ENCODE results near the gene HNRNPUL2. TPM values are rescaled to one million over a fixed set of nuclear protein-coding genes. Genes with fewer than 3 reads are reported as not detected.
A peak's percentile ranks its signal among the peaks of the same experiment; 100 is the strongest.
"Not testable (repeated sequence)": the region's sequence is repeated elsewhere in the genome, so short reads cannot be mapped to it uniquely, and the experiment has no call there.

Gene HNRNPUL2
- total RNA-seq, 2 donors from 2014 or later: 54.6 to 55.5 TPM

GRCh38 chr11:62678770-62679696 lies 48.2 kb downstream of the HNRNPUL2 start, which contains the start of gene UBXN1:
Gene UBXN1, minus strand, starts transcription at chr11:62679073. Its CDS starts 150 bp downstream, at chr11:62678923.
- DNase-seq (ENCODE audit: low spot score) (peak; percentile 92), ATAC-seq (peak; percentile 94)
- H3K4me3 Mint-ChIP-seq: peak within 1 kb of the TSS; percentile 89
- H3K36me3 Mint-ChIP-seq: peaks cover 22% of the 10 kb centered on the region
- no peaks in the 10 kb centered on the region for H3K27me3 Mint-ChIP-seq
- no peaks in the 10 kb centered on the region for H3K9me3 Mint-ChIP-seq
- H3K4me1 Mint-ChIP-seq (ENCODE audit: low read depth in 2 of 2): peaks cover 28 to 30% of the 10 kb centered on the region in 2 donors
- peak within 1 kb of the TSS; percentile 85 to 94 for H3K27ac Mint-ChIP-seq

DNA sequence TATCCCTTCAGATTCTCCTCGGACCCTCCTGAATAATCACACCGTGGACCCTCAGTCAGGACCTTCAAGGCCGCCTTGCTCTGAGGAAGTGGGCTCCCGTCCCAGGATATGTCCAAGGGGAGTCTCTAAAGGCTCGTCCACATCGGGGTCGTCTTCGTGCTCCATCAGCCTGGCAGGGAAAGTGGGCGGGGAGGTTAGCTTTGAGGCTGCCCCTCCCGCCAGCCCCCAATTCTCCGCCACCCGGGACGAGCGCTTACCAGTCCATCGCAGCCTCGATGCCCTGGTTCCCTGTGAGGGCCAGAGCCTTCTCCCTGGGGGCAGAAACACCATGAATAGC lies 48.9 kb downstream of the HNRNPUL2 start:
- H3K4me1 Mint-ChIP-seq (ENCODE audit: low read depth in 2 of 2): peaks cover 28 to 30% of the 10 kb centered on the region in 2 donors
- H3K27ac Mint-ChIP-seq: peak overlapping the region; percentile 85 to 94
- no peak for DNase-seq (ENCODE audit: low spot score)
- H3K27me3 Mint-ChIP-seq: no peaks in the 10 kb centered on the region
- ATAC-seq: peak in 1 of 2 donors; percentile 11
- no peaks in the 10 kb centered on the region for H3K9me3 Mint-ChIP-seq
- H3K36me3 Mint-ChIP-seq: peaks cover 22% of the 10 kb centered on the region
- H3K4me3 Mint-ChIP-seq: peak overlapping the region; percentile 89

DNA sequence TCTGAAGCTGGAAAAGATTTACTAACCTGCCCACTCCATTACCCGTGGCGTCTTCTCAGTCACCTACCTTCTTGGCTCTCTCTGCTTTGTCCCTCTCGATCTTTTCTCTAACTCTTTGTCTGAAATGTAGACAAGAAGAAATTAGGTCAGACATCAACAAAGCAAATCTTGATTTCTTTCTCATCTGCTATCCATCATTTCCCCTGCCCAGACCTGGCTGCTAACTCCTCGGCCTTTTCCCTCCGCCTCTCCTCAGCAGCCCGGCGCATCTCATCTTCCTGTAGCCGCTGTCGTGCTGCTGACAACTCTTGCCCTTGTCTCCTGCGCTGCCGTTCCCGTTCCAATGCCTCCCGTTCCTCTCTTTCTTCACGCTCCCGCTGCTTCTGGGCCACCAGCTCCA lies 49.5 kb downstream of the HNRNPUL2 start:
- Mint-ChIP-seq H3K36me3 (peaks cover 22% of the 10 kb centered on the region), H3K4me1 (ENCODE audit: low read depth in 2 of 2) (peaks cover 30 to 32% of the 10 kb centered on the region in 2 donors), H3K4me3 (peak overlapping the region; percentile 89), H3K9me3 (no peaks in the 10 kb centered on the region), H3K27ac (peak overlapping the region; percentile 85 to 94), H3K27me3 (no peaks in the 10 kb centered on the region)
- no peak for DNase-seq (ENCODE audit: low spot score)
- no peak for ATAC-seq

- H3K27ac Mint-ChIP-seq: peak overlapping the region; percentile 85 to 94
- no peaks in the 10 kb centered on the region for H3K9me3 Mint-ChIP-seq
- no peaks in the 10 kb centered on the region for H3K27me3 Mint-ChIP-seq
- no peak for ATAC-seq
- peak overlapping the region; percentile 89 for H3K4me3 Mint-ChIP-seq
- H3K4me1 Mint-ChIP-seq (ENCODE audit: low read depth in 2 of 2): peaks cover 30 to 36% of the 10 kb centered on the region in 2 donors
- H3K36me3 Mint-ChIP-seq: peaks cover 22% of the 10 kb centered on the region
- no peak for DNase-seq (ENCODE audit: low spot score)
Measured at GRCh38 chr11:62677156-62677555, 50.1 kb downstream of the HNRNPUL2 start.

DNA sequence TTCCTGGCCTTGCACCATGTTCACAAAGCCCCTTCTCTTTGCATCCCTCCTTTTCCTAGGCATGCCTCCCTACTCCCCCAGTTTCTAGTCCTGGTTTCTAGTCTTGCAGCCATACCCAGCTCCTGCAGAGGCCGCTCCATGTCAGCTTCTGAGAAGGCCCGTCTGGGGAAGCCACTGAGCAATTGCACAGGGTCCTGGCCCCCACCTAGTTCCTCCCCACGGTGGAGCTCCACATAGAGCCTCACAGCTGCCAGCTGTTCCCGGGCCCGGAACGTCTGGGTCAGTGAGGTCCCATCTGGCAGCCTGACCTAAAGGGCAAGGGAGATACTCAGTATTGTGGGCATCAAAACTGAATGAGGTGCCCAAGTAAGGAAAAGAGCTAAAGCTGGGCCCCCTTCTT lies 50.6 kb downstream of the HNRNPUL2 start:
- Mint-ChIP-seq H3K9me3 (no peaks in the 10 kb centered on the region), H3K36me3 (peaks cover 22% of the 10 kb centered on the region), H3K27me3 (no peaks in the 10 kb centered on the region), H3K4me1 (ENCODE audit: low read depth in 2 of 2) (peaks cover 30 to 38% of the 10 kb centered on the region in 2 donors), H3K4me3 (peak overlapping the region; percentile 89), H3K27ac (peak overlapping the region; percentile 85 to 94)
- DNase-seq (ENCODE audit: low spot score): peak; percentile 40
- ATAC-seq: no peak

- not testable (repeated sequence) for H3K27me3 Mint-ChIP-seq, ATAC-seq, H3K9me3 Mint-ChIP-seq, H3K27ac Mint-ChIP-seq, H3K4me3 Mint-ChIP-seq
- peak; percentile 15 for DNase-seq (ENCODE audit: low spot score)
- Mint-ChIP-seq H3K36me3 (peaks cover 22% of the 10 kb centered on the region), H3K4me1 (ENCODE audit: low read depth in 2 of 2) (peaks cover 38 to 42% of the 10 kb centered on the region in 2 donors)
Measured at GRCh38 chr11:62675415-62675814, 51.8 kb downstream of the HNRNPUL2 start.

GRCh38 chr11:62673196-62673525 lies 54.1 kb downstream of the HNRNPUL2 start:
- H3K4me1 Mint-ChIP-seq (ENCODE audit: low read depth in 2 of 2): peaks cover 33 to 37% of the 10 kb centered on the region in 2 donors
- H3K36me3 Mint-ChIP-seq: peaks cover 21% of the 10 kb centered on the region
- DNase-seq (ENCODE audit: low spot score) (no peak), ATAC-seq (no peak)
- H3K9me3 Mint-ChIP-seq: no peaks in the 10 kb centered on the region
- H3K4me3 Mint-ChIP-seq: peak overlapping the region; percentile 94
- no peaks in the 10 kb centered on the region for H3K27me3 Mint-ChIP-seq
- peak overlapping the region; percentile 91 to 96 for H3K27ac Mint-ChIP-seq

DNA sequence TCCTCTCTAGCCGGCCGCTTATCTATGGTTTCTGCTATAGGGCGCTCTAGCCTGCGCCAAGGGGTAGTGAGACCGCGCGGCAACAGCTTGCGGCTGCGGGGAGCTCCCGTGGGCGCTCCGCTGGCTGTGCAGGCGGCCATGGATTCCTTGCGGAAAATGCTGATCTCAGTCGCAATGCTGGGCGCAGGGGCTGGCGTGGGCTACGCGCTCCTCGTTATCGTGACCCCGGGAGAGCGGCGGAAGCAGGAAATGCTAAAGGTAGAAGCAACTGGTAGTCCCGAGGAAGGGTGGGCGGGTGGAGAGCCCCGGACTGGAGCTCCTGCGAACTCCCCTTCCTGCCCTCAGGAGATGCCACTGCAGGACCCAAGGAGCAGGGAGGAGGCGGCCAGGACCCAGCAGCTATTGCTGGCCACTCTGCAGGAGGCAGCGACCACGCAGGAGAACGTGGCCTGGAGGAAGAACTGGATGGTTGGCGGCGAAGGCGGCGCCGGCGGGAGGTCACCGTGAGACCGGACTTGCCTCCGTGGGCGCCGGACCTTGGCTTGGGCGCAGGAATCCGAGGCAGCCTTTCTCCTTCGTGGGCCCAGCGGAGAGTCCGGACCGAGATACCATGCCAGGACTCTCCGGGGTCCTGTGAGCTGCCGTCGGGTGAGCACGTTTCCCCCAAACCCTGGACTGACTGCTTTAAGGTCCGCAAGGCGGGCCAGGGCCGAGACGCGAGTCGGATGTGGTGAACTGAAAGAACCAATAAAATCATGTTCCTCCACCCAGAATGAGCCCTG lies 55.5 kb downstream of the HNRNPUL2 start, which contains the start of the genes LBHD1 and UQCC3:
Gene LBHD1 (minus strand): TSS at position 660 of the 782 bp plus-strand sequence. CDS start 2,236 bp downstream, outside the sequence.
Gene UQCC3 (plus strand): TSS at position 66 of the 782 bp plus-strand sequence. CDS start 73 bp downstream, at position 139.
- ATAC-seq (peak; percentile 92 to 94), DNase-seq (ENCODE audit: low spot score) (peak; percentile 84)
- H3K36me3 Mint-ChIP-seq: peaks cover 13% of the 10 kb centered on the region
- H3K4me1 Mint-ChIP-seq (ENCODE audit: low read depth in 2 of 2): peaks cover 25 to 31% of the 10 kb centered on the region in 2 donors
- H3K4me3 Mint-ChIP-seq: peak within 1 kb of the TSS; percentile 94
- no peaks in the 10 kb centered on the region for H3K27me3 Mint-ChIP-seq
- peak within 1 kb of the TSS; percentile 91 to 96 for H3K27ac Mint-ChIP-seq
- no peaks in the 10 kb centered on the region for H3K9me3 Mint-ChIP-seq

- H3K4me3 Mint-ChIP-seq: peak overlapping the region; percentile 94
- peak; percentile 33 to 45 for ATAC-seq
- DNase-seq (ENCODE audit: low spot score): no peak
- no peaks in the 10 kb centered on the region for H3K9me3 Mint-ChIP-seq
- peak overlapping the region; percentile 91 to 96 for H3K27ac Mint-ChIP-seq
- H3K27me3 Mint-ChIP-seq: no peaks in the 10 kb centered on the region
- peaks cover 28 to 34% of the 10 kb centered on the region in 2 donors for H3K4me1 Mint-ChIP-seq (ENCODE audit: low read depth in 2 of 2)
- peaks cover 14% of the 10 kb centered on the region for H3K36me3 Mint-ChIP-seq
Measured at GRCh38 chr11:62671236-62671607, 56.0 kb downstream of the HNRNPUL2 start.

DNA sequence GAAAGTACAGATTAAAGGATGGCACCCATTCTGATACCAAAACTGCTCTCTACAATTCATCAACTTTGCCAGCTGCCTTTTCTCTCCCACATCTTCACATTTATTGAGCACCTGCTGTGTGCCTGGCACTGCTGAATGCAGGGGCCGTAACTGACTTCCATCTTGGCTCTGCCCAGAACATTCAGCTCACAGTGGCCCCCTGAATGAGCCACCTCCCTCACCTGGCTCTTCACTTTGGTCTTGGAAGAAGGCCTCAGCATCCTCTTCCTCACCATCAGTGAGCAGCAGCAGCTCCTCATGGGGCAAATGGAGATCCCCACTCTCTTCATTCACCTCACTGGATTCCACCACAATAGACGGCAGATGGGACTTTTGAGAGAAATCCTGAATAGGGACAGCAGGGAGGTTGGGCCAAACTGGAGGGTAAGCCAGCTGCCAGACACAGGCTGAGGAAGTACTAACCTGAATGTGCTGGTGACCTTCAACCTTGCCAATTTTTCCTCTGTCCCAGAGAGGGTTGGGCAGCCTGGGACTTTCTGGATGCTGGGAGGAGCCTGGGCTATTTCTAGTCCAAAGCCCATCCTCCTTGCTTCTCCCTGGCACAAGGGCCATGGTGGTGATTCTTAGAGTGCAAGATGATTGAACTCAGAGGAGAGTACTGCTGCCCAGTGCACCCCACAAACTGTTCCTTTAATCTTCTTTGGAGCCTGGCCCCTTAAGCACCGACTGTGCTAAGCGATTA lies 57.7 kb downstream of the HNRNPUL2 start:
- DNase-seq (ENCODE audit: low spot score): no peak
- Mint-ChIP-seq H3K36me3 (peaks cover 9% of the 10 kb centered on the region), H3K27ac (peak overlapping the region; percentile 91 to 96), H3K9me3 (no peaks in the 10 kb centered on the region), H3K4me1 (ENCODE audit: low read depth in 2 of 2) (peaks cover 25 to 33% of the 10 kb centered on the region in 2 donors), H3K27me3 (no peaks in the 10 kb centered on the region), H3K4me3 (peak overlapping the region; percentile 94)
- ATAC-seq: no peak

GRCh38 chr11:62667460-62667859 lies 59.8 kb downstream of the HNRNPUL2 start:
- H3K27ac Mint-ChIP-seq: peak overlapping the region; percentile 89 to 94
- ATAC-seq (no peak), DNase-seq (ENCODE audit: low spot score) (no peak)
- no peaks in the 10 kb centered on the region for H3K27me3 Mint-ChIP-seq
- no peaks in the 10 kb centered on the region for H3K9me3 Mint-ChIP-seq
- peaks cover 16% of the 10 kb centered on the region for H3K36me3 Mint-ChIP-seq
- H3K4me3 Mint-ChIP-seq: peak overlapping the region; percentile 96
- H3K4me1 Mint-ChIP-seq (ENCODE audit: low read depth in 2 of 2): peaks cover 33 to 35% of the 10 kb centered on the region in 2 donors

GRCh38 chr11:62666259-62666926 lies 60.9 kb downstream of the HNRNPUL2 start:
- H3K36me3 Mint-ChIP-seq: peaks cover 17% of the 10 kb centered on the region
- peak overlapping the region; percentile 96 for H3K4me3 Mint-ChIP-seq
- ATAC-seq (no peak), DNase-seq (ENCODE audit: low spot score) (no peak)
- no peaks in the 10 kb centered on the region for H3K9me3 Mint-ChIP-seq
- H3K4me1 Mint-ChIP-seq (ENCODE audit: low read depth in 2 of 2): peaks cover 31 to 34% of the 10 kb centered on the region in 2 donors
- H3K27ac Mint-ChIP-seq: peak overlapping the region; percentile 89 to 94
- no peaks in the 10 kb centered on the region for H3K27me3 Mint-ChIP-seq

Data from natural killer cell treated with Interleukin-12 subunit alpha and Interleukin-12 subunit beta and Interleukin-15 and Interleukin-18, amount 100 ng/mL, for 72 hours (primary cell).